22Rv1 (cell line): ENCODE results near the gene RCBTB1.

Experiments used
- ZFX ChIP-seq: fragments of 450-650 bp; IDR thresholded peaks from 2 replicates; pipeline ENCODE4 v1.6.1; 2017; ENCODE audit warnings: antibody characterized with exemption, borderline replicate concordance
- TF ChIP-seq, protein P1 (sequence below): fragments of 450-650 bp; IDR thresholded peaks from 2 replicates; pipeline ENCODE4 v1.5.1; 2017; ENCODE audit warnings: mild to moderate bottlenecking

DNA sequence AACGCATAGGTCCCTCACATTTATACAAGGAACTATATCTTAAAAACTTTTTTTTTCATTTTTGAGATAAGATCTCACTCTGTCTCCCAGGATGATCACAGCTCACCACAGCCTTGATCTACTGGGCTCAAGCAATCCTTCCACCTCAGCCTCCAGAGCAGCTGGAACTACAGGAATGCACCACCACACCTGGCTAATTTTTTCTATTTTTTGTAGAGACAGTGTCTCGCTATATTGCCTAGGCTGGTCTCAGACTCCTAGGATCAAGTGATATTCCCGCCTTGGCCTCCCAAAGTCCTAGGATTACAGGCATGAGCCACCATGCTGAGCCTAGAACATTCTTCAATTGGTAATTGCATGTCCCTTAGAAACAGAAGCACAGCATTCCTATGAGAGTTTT lies 41.7 kb downstream of the RCBTB1 start:
- TF ChIP-seq, protein P1, sequence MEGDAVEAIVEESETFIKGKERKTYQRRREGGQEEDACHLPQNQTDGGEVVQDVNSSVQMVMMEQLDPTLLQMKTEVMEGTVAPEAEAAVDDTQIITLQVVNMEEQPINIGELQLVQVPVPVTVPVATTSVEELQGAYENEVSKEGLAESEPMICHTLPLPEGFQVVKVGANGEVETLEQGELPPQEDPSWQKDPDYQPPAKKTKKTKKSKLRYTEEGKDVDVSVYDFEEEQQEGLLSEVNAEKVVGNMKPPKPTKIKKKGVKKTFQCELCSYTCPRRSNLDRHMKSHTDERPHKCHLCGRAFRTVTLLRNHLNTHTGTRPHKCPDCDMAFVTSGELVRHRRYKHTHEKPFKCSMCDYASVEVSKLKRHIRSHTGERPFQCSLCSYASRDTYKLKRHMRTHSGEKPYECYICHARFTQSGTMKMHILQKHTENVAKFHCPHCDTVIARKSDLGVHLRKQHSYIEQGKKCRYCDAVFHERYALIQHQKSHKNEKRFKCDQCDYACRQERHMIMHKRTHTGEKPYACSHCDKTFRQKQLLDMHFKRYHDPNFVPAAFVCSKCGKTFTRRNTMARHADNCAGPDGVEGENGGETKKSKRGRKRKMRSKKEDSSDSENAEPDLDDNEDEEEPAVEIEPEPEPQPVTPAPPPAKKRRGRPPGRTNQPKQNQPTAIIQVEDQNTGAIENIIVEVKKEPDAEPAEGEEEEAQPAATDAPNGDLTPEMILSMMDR: no peak
- TF ChIP-seq ZFX: no peak
